Right hindlimb (tissue), 1 donor: Measurements from ENCODE around the gene FOSL2.

Source experiments
- DNase-seq: peaks from one replicate; pipeline ENCODE4 v3.0.0-alpha.2; 2018

Gene FOSL2

DNA sequence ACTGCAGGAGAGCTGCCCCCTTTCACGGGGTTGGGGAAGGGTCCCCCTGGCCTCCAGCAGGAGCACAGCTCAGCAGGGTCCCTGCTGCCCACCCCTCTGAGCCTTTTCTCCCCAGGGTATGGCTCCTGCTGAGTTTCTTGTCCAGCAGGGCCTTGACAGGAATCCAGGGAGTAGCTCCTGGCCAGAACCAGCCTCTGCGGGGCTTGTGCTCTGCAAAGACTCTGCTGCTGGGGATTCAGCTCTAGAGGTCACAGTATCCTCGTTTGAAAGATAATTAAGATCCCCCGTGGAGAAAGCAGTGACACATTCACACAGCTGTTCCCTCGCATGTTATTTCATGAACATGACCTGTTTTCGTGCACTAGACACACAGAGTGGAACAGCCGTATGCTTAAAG, 21.2 kb downstream of the FOSL2 start:
- no peak for DNase-seq

DNA sequence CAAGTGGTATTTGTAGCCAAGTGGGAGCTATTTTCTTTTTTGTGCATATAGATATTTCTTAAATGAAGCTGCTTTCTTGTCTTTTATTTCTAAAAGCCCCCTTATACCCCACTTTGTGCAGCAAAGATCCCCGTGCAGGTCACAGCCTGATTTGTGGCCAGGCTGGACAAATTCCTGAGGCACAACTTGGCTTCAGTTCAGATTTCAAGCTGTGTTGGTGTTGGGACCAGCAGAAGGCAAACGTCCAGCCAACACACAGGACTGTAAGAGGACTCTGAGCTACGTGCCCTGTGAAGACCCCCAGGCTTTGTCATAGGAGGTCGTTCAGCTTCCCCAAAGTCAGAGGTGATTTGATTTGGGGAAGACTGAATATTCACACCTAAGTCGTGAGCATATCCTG, 21.9 kb downstream of the FOSL2 start:
- DNase-seq = no peak

- peak; percentile 39 for DNase-seq
These were observed 22.4 kb downstream of the FOSL2 start for GRCh38 chr2:28415010-28415409.

- no peak for DNase-seq
These were observed 23.1 kb downstream of the FOSL2 start for GRCh38 chr2:28415715-28416114.

DNA sequence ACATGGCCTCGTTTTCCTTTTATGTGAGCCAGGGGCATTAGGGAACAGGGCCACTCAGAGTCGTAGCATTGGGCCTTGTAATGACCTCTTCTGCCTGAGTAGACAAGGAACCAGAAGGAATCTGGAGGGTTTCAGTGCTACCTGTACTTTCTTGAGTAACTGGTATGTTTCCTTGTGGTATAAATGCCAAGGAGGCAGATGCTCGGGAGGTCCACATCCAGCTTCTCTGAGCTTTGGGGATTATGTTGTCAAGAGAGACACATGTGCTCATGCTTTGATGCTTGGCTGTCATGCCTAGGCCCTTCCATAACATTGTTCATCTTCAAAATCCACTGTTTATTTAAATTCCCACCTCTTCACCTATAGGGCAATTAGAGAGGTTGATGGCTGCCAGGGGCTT, 26.3 kb downstream of the FOSL2 start:
- no peak for DNase-seq

GRCh38 chr2:28419443-28420270, 27.0 kb downstream of the FOSL2 start:
- no peak for DNase-seq

DNA sequence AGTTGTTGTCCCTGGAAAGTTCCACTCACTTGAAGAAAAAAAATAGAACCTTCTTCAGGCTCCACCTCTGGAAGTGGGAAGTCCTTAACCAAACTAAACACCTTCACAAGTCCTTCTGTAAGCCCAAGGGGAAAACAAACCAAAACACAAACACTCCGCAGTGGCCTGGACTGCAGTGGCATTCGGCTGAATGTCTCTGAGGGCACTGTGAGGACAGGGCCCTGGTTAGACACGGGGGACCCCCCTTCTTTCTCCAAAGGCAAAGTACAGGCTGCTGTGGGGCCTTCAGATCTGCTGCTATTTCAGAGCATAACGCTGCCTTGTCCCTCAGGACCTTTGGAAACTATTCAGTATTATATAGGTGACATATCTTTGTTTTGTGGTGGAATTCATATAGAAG, 28.1 kb downstream of the FOSL2 start:
- DNase-seq = no peak

GRCh38 chr2:28422908-28423741, 30.5 kb downstream of the FOSL2 start:
- DNase-seq = no peak

GRCh38 chr2:28423856-28424605, 31.4 kb downstream of the FOSL2 start:
- no peak for DNase-seq

- DNase-seq = no peak
These were observed 32.3 kb downstream of the FOSL2 start for GRCh38 chr2:28424799-28425463.

GRCh38 chr2:28425464-28425835, 32.8 kb downstream of the FOSL2 start:
- DNase-seq = no peak

GRCh38 chr2:28427741-28428415, 35.2 kb downstream of the FOSL2 start:
- DNase-seq = no peak

DNA sequence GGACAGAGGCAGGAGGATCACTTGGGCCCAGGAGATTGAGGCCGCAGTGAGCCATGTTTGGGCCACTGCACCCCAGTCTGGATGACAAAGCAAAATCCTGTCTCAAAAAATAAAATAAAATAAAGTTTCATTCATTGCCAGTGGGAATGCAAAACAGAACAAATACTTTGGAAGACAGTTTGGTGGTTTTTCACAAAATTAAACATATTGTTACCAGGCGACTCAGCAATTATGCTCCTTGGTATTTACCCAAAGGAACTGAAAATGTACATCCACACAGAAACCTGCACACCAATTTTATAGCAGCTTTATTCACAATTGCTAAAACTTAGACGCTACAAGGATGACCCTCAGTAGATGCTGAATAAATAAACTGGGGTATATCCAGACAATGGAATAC, 35.8 kb downstream of the FOSL2 start:
- DNase-seq = no peak

DNA sequence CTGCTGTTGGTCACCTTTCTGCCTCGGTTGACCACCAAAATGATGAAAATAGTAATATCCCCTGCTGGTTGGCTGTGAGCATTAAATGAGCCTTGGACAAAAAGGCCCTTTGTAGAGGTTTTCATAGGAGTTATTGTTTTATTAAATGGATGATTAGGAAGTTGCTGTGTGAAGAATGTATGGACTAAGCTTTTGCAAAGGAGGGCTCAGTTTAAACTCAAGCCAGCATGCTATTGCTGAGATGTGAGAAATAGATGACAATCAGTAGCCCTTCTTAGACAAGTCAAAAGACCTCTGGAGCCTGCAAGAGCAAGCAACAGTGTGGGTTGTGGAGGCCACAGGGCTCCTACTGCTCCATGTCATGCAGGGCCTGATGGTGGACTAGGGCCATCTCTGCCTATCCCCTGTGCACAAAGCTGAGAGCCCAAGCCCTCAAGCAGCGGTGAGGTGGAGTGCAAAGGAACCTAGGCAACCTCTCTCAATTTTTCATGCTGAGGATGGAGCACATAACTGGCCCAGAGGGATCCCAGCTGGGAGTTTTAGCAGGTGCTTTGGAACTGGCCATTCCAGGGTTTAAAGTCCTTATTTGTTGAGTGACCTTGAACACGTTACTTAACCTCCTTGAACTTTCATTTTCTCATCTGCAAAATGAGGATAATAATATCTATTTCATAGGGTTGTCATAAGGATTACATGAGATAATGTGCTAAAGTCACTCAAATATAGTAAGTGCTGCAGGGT, 37.1 kb downstream of the FOSL2 start:
- DNase-seq = no peak

- no peak for DNase-seq
These were observed 37.7 kb downstream of the FOSL2 start for GRCh38 chr2:28430377-28430765.

GRCh38 chr2:28430788-28431418, 38.2 kb downstream of the FOSL2 start:
- no peak for DNase-seq

- no peak for DNase-seq
These were observed 39.1 kb downstream of the FOSL2 start for GRCh38 chr2:28431741-28432140.

- no peak for DNase-seq
These were observed 39.7 kb downstream of the FOSL2 start for GRCh38 chr2:28432362-28432761.

GRCh38 chr2:28433215-28433614, 40.6 kb downstream of the FOSL2 start:
- no peak for DNase-seq

DNA sequence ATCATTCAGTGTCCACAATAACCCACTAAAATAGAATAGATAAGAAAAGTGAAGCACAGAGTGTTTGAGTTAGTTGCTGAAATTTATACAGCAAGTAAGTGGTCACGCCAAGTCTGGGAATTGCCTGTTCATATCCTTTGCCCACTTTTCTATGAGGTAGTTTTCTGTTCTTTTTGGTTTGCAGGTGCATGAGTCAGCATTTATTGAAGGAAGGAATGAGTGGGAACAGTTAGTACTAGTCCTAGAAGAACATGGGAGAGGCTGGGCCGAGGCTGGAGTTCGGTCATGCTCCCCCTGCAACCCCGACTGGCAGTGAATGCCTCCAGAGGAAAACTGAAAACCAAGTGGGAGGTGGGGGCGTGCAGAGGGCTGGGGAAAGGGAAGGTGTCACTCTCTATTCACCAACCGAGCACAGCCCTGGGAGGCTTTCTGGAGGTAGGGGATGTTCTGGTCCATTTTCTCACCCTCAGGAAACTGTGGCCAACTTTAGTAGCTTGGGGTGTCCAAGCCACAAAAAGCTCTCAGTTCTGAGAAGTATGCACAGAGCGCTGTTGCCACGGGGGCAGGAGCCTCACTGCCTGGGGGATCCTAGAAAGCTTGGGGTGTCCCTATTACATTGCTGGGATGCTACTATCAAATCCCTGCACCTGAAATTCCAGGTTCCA, 41.4 kb downstream of the FOSL2 start:
- DNase-seq = no peak

DNA sequence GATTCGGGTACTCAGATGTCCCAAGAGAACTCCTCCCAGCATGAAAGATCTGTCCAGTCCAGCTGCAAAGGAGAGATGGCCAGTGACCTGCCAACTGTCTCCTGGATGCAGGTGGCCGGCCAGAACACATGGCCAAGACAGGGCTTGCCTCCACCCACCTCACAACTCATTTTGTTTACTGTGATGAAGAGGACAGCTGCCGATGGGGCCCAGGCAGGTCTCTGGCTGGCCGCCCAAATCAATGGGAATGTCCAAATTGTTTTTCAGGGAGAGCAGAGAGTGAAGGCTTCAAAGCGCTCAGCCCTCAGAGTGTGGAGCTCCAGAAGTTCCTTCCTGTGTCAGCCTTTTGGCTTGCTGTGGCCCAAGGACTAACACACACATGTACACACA, 41.9 kb downstream of the FOSL2 start:
- peak; percentile 42 for DNase-seq
